T1000 (cell line): ENCODE data around the gene NAT8L.

Experiments
- DNase-seq: peaks from one replicate; lab custom pipeline; 2025; ENCODE audit warnings: mixed read lengths; lab: John Stamatoyannopoulos, UW

The NAT8L gene

GRCh38 chr4:2075987-2076907 lies 17.1 kb downstream of the NAT8L start:
- DNase-seq, result no peak

GRCh38 chr4:2076908-2077536 lies 17.9 kb downstream of the NAT8L start:
- DNase-seq, result no peak

GRCh38 chr4:2077537-2078460 lies 18.7 kb downstream of the NAT8L start:
- DNase-seq, result no peak

GRCh38 chr4:2078584-2078983 lies 19.5 kb downstream of the NAT8L start:
- DNase-seq, result no peak

- no peak for DNase-seq
These were observed 19.9 kb downstream of the NAT8L start for GRCh38 chr4:2079006-2079405.

GRCh38 chr4:2079926-2080325 lies 20.8 kb downstream of the NAT8L start:
- no peak for DNase-seq

GRCh38 chr4:2080429-2081300 lies 21.5 kb downstream of the NAT8L start:
- no peak for DNase-seq

- DNase-seq, result no peak
These were observed 22.4 kb downstream of the NAT8L start for GRCh38 chr4:2081540-2081939.

- DNase-seq, result no peak
These were observed 23.0 kb downstream of the NAT8L start for GRCh38 chr4:2082118-2082517.

GRCh38 chr4:2082627-2083026 lies 23.5 kb downstream of the NAT8L start:
- no peak for DNase-seq

GRCh38 chr4:2083116-2083825 lies 24.1 kb downstream of the NAT8L start:
- no peak for DNase-seq

- DNase-seq, result no peak
These were observed 24.7 kb downstream of the NAT8L start for GRCh38 chr4:2083826-2084160.

GRCh38 chr4:2084316-2084715 lies 25.2 kb downstream of the NAT8L start:
- no peak for DNase-seq

GRCh38 chr4:2085496-2085901 lies 26.4 kb downstream of the NAT8L start:
- DNase-seq, result no peak

- DNase-seq, result no peak
These were observed 28.0 kb downstream of the NAT8L start for GRCh38 chr4:2087170-2087569.

- DNase-seq, result no peak
These were observed 30.1 kb downstream of the NAT8L start for GRCh38 chr4:2089222-2089621.

- no peak for DNase-seq
These were observed 31.5 kb downstream of the NAT8L start for GRCh38 chr4:2090642-2091041.

GRCh38 chr4:2091990-2092668 lies 33.0 kb downstream of the NAT8L start:
- no peak for DNase-seq

- DNase-seq, result no peak
These were observed 33.5 kb downstream of the NAT8L start for GRCh38 chr4:2092669-2093053.

- DNase-seq, result no peak
These were observed 34.1 kb downstream of the NAT8L start for GRCh38 chr4:2093265-2093664.
